K562 (cell line): ENCODE data around the gene ZNF778. TPM values are rescaled to one million over a fixed set of nuclear protein-coding genes. Genes with fewer than 3 reads are reported as not detected.

Experiments
- CBX2 ChIP-seq: fragments of 200-600 bp; sonication (generic); IDR thresholded peaks from one replicate; pipeline ENCODE4 v1.6.1; 2012; ENCODE audit warnings: mild to moderate bottlenecking, low read length, inconsistent platforms; ENCODE audit not compliant: insufficient read depth, poor library complexity, severe bottlenecking
- CREB1 ChIP-seq, 2 experiments: sonication (generic) in 1 of 2; formaldehyde crosslinking in 1 of 2; IDR thresholded peaks; 2 replicates each; pipeline versions ENCODE4 v1.6.1 to v1.8.0; 2012 to 2022; ENCODE audit warnings: inconsistent platforms in 1 of 2, mild to moderate bottlenecking in 1 of 2, missing genetic modification reagents in 1 of 2, moderate library complexity in 1 of 2
- CREM ChIP-seq: IDR thresholded peaks from 2 replicates; pipeline ENCODE4 v1.6.1; 2014; ENCODE audit warnings: antibody characterized with exemption, low read depth
- FOXJ3 ChIP-seq: sonication (generic); formaldehyde crosslinking; IDR thresholded peaks from 2 replicates; pipeline ENCODE4 v1.4.0; 2020; ENCODE audit warnings: mild to moderate bottlenecking, missing genetic modification reagents
- HNRNPUL1 ChIP-seq: fragments of 200-400 bp; formaldehyde crosslinking; IDR thresholded peaks from 2 replicates; pipeline ENCODE4 v1.6.1; 2017; ENCODE audit warnings: low read length
- MITF ChIP-seq: IDR thresholded peaks from 2 replicates; pipeline ENCODE4 v1.6.1; 2014; ENCODE audit warnings: antibody characterized with exemption
- MTA1 ChIP-seq: fragments of 450-650 bp; IDR thresholded peaks from 2 replicates; pipeline ENCODE4 v1.6.1; 2017; ENCODE audit warnings: borderline replicate concordance
- NFYB ChIP-seq: IDR thresholded peaks from 2 replicates; pipeline ENCODE4 v1.6.1; 2011; ENCODE audit warnings: mild to moderate bottlenecking, moderate library complexity; ENCODE audit not compliant: insufficient read length; ENCODE audit errors: extremely low read depth
- NR3C1 ChIP-seq: sonication (generic); formaldehyde crosslinking; IDR thresholded peaks from 2 replicates; pipeline ENCODE4 v1.8.1; 2022; ENCODE audit warnings: missing genetic modification reagents
- PCBP2 ChIP-seq: fragments of 200-400 bp; formaldehyde crosslinking; IDR thresholded peaks from 2 replicates; pipeline ENCODE4 v1.6.1; 2018; ENCODE audit warnings: low read length, low read depth, mild to moderate bottlenecking, moderate library complexity; ENCODE audit not compliant: poor library complexity, severe bottlenecking
- PTRF ChIP-seq: fragments of 450-650 bp; IDR thresholded peaks from 2 replicates; pipeline ENCODE4 v1.6.1; 2016; ENCODE audit warnings: mild to moderate bottlenecking, missing genetic modification characterization, missing compliant biosample characterization
- RBM14 ChIP-seq: fragments of 200-400 bp; formaldehyde crosslinking; IDR thresholded peaks from 2 replicates; pipeline ENCODE4 v1.6.1; 2018; ENCODE audit warnings: low read depth, mild to moderate bottlenecking, low read length, moderate library complexity, borderline replicate concordance; ENCODE audit not compliant: insufficient read depth
- SIN3A ChIP-seq, 2 experiments: fragments of 150-350 bp in 1 of 2; IDR thresholded peaks; 2 replicates each; pipeline ENCODE4 v1.6.1; 2011 to 2016; ENCODE audit warnings: borderline replicate concordance in 2 of 2, low read depth in 2 of 2, low read length in 2 of 2, mild to moderate bottlenecking in 2 of 2, moderate library complexity in 2 of 2; ENCODE audit not compliant: control insufficient read depth in 1 of 2
- SMAD3 ChIP-seq: fragments of 450-650 bp; formaldehyde crosslinking; conservative IDR thresholded peaks from 2 replicates; pipeline ENCODE4 v1.4.0; 2020; ENCODE audit warnings: mild to moderate bottlenecking
- SMARCE1 ChIP-seq: fragments of 450-650 bp; IDR thresholded peaks from 2 replicates; pipeline ENCODE4 v1.7.1; 2016; ENCODE audit warnings: mild to moderate bottlenecking
- UBTF ChIP-seq, 2 experiments: IDR thresholded peaks; 2 replicates each; pipeline ENCODE4 v1.6.1; 2012; ENCODE audit warnings: improper control_type of control experiment in 2 of 2, low read depth in 2 of 2, low read length in 2 of 2, borderline replicate concordance in 1 of 2
- ZNF75A ChIP-seq: fragments of 450-650 bp; formaldehyde crosslinking; IDR thresholded peaks from 2 replicates; pipeline ENCODE4 v1.4.0; 2020; ENCODE audit warnings: mild to moderate bottlenecking
- polyA plus RNA-seq, 8 experiments: library from polyadenylated mRNA; depleted of rRNA in 4 of 8; stranded (reverse) in 5 of 8; unstranded in 3 of 8; fragments of >200 nt; fragmentation: Nextera tagmentation in 2 of 8; fragmentation: Illumina TruSeq in 1 of 8; extraction: Ambion mirVana in 2 of 8; extraction: Trizol in 1 of 8; gene quantifications; 2 replicates each; pipeline versions ENCODE4 v1.2.1 to v1.2.3, GENCODE V29; 2011 to 2014; ENCODE audit warnings: inconsistent platforms in 1 of 8, missing spikeins in 1 of 8
- total RNA-seq, 7 experiments: library from RNA; depleted of rRNA in 6 of 7; stranded (reverse); fragments of >200 nt in 6 of 7; fragmentation: Illumina TruSeq in 2 of 7; extraction: Trizol in 2 of 7; gene quantifications; 2 replicates each; pipeline versions ENCODE4 v1.2.1 to v1.2.3, GENCODE V29; 2011 to 2021; ENCODE audit warnings: low replicate concordance in 1 of 7
- TF ChIP-seq, protein P1 (sequence below), 2 experiments: fragments of 450-650 bp in 1 of 2; sonication (generic) in 1 of 2; formaldehyde crosslinking; conservative IDR thresholded peaks; 2 replicates each; pipeline versions ENCODE4 v1.4.0 to v1.8.1; 2020 to 2022; ENCODE audit warnings: mild to moderate bottlenecking in 1 of 2, missing genetic modification reagents in 1 of 2
- TF ChIP-seq, protein P2 (sequence below): fragments of 200-400 bp; formaldehyde crosslinking; IDR thresholded peaks from 2 replicates; pipeline ENCODE4 v1.6.1; 2017; ENCODE audit warnings: mild to moderate bottlenecking, low read depth, low read length, moderate library complexity

Gene ZNF778
- total and polyA plus RNA-seq, 9 of the 15 experiments (the other 6 are each of a cell fraction or from before 2014, with no cell fraction given): 0.70 to 60.6 (median 7.5) TPM

GRCh38 chr16:89171216-89172170 lies 46.0 kb upstream of the ZNF778 start, which contains the start of gene CDH15 (continued):
- TF ChIP-seq SMAD3 (CRISPR knock-in tag) (no peak), UBTF (IDR thresholded peaks at IDR 0.05; ENCODE audit: borderline replicate concordance in 1 of 2, low read depth in 2 of 2, low read length in 2 of 2) (0 out of 4 replicates have a peak, but pooled peaks of 1 of the 2 experiments have one; percentile 18), ZNF75A (CRISPR knock-in tag) (no peak), HNRNPUL1 (no peak), PCBP2 (no peak), SMARCE1 (no peak), CREM (peak; percentile 13; the same call in 1 of the 2 replicates), CREB1 (IDR thresholded peaks at IDR 0.05) (peak; percentile 12; the same call in 1 of the 2 replicates), CREB1 (CRISPR knock-in tag; IDR thresholded peaks at IDR 0.05) (peak; percentile 47; the same call in 1 of the 2 replicates), MTA1 (no peak), NFYB (peak; percentile 9), PTRF (tag) (no peak), MITF (no peak), FOXJ3 (CRISPR knock-in tag) (no peak), NR3C1 (CRISPR knock-in tag) (no peak), SIN3A (IDR thresholded peaks at IDR 0.05; ENCODE audit: borderline replicate concordance in 2 of 2, control insufficient read depth in 1 of 2, low read depth in 2 of 2, low read length in 2 of 2) (0 out of 4 replicates have a peak, but pooled peaks of 1 of the 2 experiments have one; percentile 29), CBX2 (no peak), RBM14 (no peak)
- TF ChIP-seq, protein P1, sequence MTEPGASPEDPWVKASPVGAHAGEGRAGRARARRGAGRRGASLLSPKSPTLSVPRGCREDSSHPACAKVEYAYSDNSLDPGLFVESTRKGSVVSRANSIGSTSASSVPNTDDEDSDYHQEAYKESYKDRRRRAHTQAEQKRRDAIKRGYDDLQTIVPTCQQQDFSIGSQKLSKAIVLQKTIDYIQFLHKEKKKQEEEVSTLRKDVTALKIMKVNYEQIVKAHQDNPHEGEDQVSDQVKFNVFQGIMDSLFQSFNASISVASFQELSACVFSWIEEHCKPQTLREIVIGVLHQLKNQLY (CRISPR knock-in tag; conservative IDR thresholded peaks at IDR 0.05): no peak
- TF ChIP-seq, protein P2, sequence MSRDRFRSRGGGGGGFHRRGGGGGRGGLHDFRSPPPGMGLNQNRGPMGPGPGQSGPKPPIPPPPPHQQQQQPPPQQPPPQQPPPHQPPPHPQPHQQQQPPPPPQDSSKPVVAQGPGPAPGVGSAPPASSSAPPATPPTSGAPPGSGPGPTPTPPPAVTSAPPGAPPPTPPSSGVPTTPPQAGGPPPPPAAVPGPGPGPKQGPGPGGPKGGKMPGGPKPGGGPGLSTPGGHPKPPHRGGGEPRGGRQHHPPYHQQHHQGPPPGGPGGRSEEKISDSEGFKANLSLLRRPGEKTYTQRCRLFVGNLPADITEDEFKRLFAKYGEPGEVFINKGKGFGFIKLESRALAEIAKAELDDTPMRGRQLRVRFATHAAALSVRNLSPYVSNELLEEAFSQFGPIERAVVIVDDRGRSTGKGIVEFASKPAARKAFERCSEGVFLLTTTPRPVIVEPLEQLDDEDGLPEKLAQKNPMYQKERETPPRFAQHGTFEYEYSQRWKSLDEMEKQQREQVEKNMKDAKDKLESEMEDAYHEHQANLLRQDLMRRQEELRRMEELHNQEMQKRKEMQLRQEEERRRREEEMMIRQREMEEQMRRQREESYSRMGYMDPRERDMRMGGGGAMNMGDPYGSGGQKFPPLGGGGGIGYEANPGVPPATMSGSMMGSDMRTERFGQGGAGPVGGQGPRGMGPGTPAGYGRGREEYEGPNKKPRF: no peak
